ENCODE measurements around the gene PBX1.

GRCh38 chr1:164755690-164756089 is 196.7 kb downstream of the PBX1 start:
- TF ChIP-seq CTCF (conservative IDR thresholded peaks at IDR 0.05; ENCODE audit: low read depth, low read length) (no peak), EZH2phosphoT487 (IDR thresholded peaks at IDR 0.05; ENCODE audit: borderline replicate concordance, low read length) (no peak)
